WTC11 (cell line): Measurements from ENCODE around the gene KLHL29. TPM values are rescaled to one million over a fixed set of nuclear protein-coding genes. Genes with fewer than 3 reads are reported as not detected.

Source experiments
- ATAC-seq: fragments of 200-7000 bp; cut with Tn5 transposase; 2 replicates; pipeline ENCODE4 v1.10.0; 2021; ENCODE audit warnings: mild to moderate bottlenecking, moderate library complexity
- CTCF ChIA-PET: fragments of 300-600 bp; sonication (Branson Sonifier 250); formaldehyde crosslinking; loops from one replicate; lab custom pipeline; 2021; ENCODE audit warnings: antibody characterized with exemption; lab: Charles Lee
- POLR2A ChIA-PET: fragments of 350-600 bp; sonication (Branson Sonifier 250); formaldehyde crosslinking; loops from one replicate; lab custom pipeline; 2021; ENCODE audit warnings: antibody characterized with exemption; lab: Charles Lee
- DNase-seq: peaks from one replicate; pipeline ENCODE4 v3.0.0; 2021; ENCODE audit warnings: low spot score
- H3K27ac Mint-ChIP-seq: 2 replicates; pipeline ENCODE4 v1.8.0; 2021; ENCODE audit warnings: mixed read lengths
- H3K27me3 Mint-ChIP-seq: 2 replicates; pipeline ENCODE4 v1.8.0; 2021; ENCODE audit warnings: low read depth, mild to moderate bottlenecking, moderate library complexity, mixed read lengths
- H3K36me3 Mint-ChIP-seq: 2 replicates; pipeline ENCODE4 v1.8.0; 2021; ENCODE audit warnings: mixed read lengths
- H3K4me1 Mint-ChIP-seq: 2 replicates; pipeline ENCODE4 v1.8.0; 2022; ENCODE audit warnings: mixed read lengths
- H3K4me3 Mint-ChIP-seq: 2 replicates; pipeline ENCODE4 v1.8.0; 2021; ENCODE audit warnings: mild to moderate bottlenecking, moderate library complexity, mixed read lengths
- H3K9me3 Mint-ChIP-seq: 2 replicates; pipeline ENCODE4 v1.8.0; 2021; ENCODE audit warnings: mixed read lengths
- CREM ChIP-seq: sonication (generic); formaldehyde crosslinking; IDR thresholded peaks from 2 replicates; pipeline ENCODE4 v1.8.1; 2022; ENCODE audit warnings: mild to moderate bottlenecking, missing genetic modification reagents, moderate library complexity
- E2F1 ChIP-seq: sonication (generic); formaldehyde crosslinking; IDR thresholded peaks from 2 replicates; pipeline ENCODE4 v1.8.0; 2022; ENCODE audit warnings: mild to moderate bottlenecking, missing genetic modification reagents
- EMX1 ChIP-seq: fragments of 250-450 bp; sonication (Bioruptor Pico); IDR thresholded peaks from 2 replicates; pipeline ENCODE4 v1.8.0; 2021; ENCODE audit warnings: mild to moderate bottlenecking
- ERG ChIP-seq: fragments of 250-450 bp; sonication (Bioruptor Pico); IDR thresholded peaks from 2 replicates; pipeline ENCODE4 v1.8.0; 2021; ENCODE audit warnings: mild to moderate bottlenecking
- GRHL2 ChIP-seq: fragments of 250-450 bp; sonication (Bioruptor Pico); IDR thresholded peaks from 2 replicates; pipeline ENCODE4 v1.8.0; 2022; ENCODE audit warnings: mild to moderate bottlenecking, moderate library complexity; ENCODE audit not compliant: insufficient replicate concordance, severe bottlenecking
- HMGXB4 ChIP-seq: sonication (generic); formaldehyde crosslinking; IDR thresholded peaks from 2 replicates; pipeline ENCODE4 v1.8.1; 2023; ENCODE audit warnings: mild to moderate bottlenecking, moderate library complexity, missing genetic modification reagents
- MXD4 ChIP-seq: fragments of 250-450 bp; sonication (Bioruptor Pico); IDR thresholded peaks from 2 replicates; pipeline ENCODE4 v1.8.0; 2021; ENCODE audit warnings: mild to moderate bottlenecking, moderate library complexity, borderline replicate concordance
- NFATC4 ChIP-seq: fragments of 250-450 bp; sonication (Bioruptor Pico); IDR thresholded peaks from 2 replicates; pipeline ENCODE4 v1.9.0; 2021; ENCODE audit warnings: mild to moderate bottlenecking
- NFE2L1 ChIP-seq: sonication (generic); formaldehyde crosslinking; IDR thresholded peaks from 2 replicates; pipeline ENCODE4 v1.8.1; 2023; ENCODE audit warnings: missing genetic modification reagents
- NR3C1 ChIP-seq: sonication (generic); formaldehyde crosslinking; conservative IDR thresholded peaks from 2 replicates; pipeline ENCODE4 v1.8.1; 2023; ENCODE audit warnings: low read depth, mild to moderate bottlenecking, missing genetic modification reagents
- PREB ChIP-seq: sonication (generic); formaldehyde crosslinking; IDR thresholded peaks from 2 replicates; pipeline ENCODE4 v1.8.1; 2022; ENCODE audit warnings: mild to moderate bottlenecking, missing genetic modification reagents, moderate library complexity, borderline replicate concordance
- TEAD4 ChIP-seq: sonication (generic); formaldehyde crosslinking; IDR thresholded peaks from 2 replicates; pipeline ENCODE4 v1.8.0; 2022; ENCODE audit warnings: mild to moderate bottlenecking, missing genetic modification reagents
- TP53 ChIP-seq: sonication (generic); formaldehyde crosslinking; IDR thresholded peaks from 2 replicates; pipeline ENCODE4 v1.8.1; 2023; ENCODE audit warnings: mild to moderate bottlenecking, missing genetic modification reagents
- ZMAT4 ChIP-seq: fragments of 250-450 bp; sonication (Bioruptor Pico); IDR thresholded peaks from 2 replicates; pipeline ENCODE4 v1.9.0; 2021; ENCODE audit warnings: mild to moderate bottlenecking
- ZNF121 ChIP-seq: sonication (generic); formaldehyde crosslinking; IDR thresholded peaks from 2 replicates; pipeline ENCODE4 v1.8.0; 2023; ENCODE audit warnings: missing genetic modification reagents
- ZNF396 ChIP-seq: fragments of 250-450 bp; sonication (Bioruptor Pico); IDR thresholded peaks from 2 replicates; pipeline ENCODE4 v1.8.0; 2021; ENCODE audit warnings: mild to moderate bottlenecking, moderate library complexity, borderline replicate concordance
- ZNF416 ChIP-seq: fragments of 250-450 bp; sonication (Bioruptor Pico); IDR thresholded peaks from 2 replicates; pipeline ENCODE4 v1.9.0; 2021; ENCODE audit warnings: mild to moderate bottlenecking, inconsistent platforms
- ZNF423 ChIP-seq: fragments of 250-450 bp; sonication (Bioruptor Pico); IDR thresholded peaks from 2 replicates; pipeline ENCODE4 v2.1.2; 2022; ENCODE audit warnings: mild to moderate bottlenecking, moderate library complexity
- ZNF425 ChIP-seq: fragments of 250-450 bp; sonication (Bioruptor Pico); conservative IDR thresholded peaks from 2 replicates; pipeline ENCODE4 v1.9.0; 2021; ENCODE audit warnings: mild to moderate bottlenecking
- total RNA-seq: library from RNA; stranded (reverse); gene quantifications from 3 replicates; pipeline ENCODE4 v1.2.3, GENCODE V29; 2021
- TF ChIP-seq, protein P1 (sequence below): sonication (generic); formaldehyde crosslinking; IDR thresholded peaks from 2 replicates; pipeline ENCODE4 v1.8.0; 2023; ENCODE audit warnings: mild to moderate bottlenecking, missing genetic modification reagents
- TF ChIP-seq, protein P2 (sequence below): sonication (generic); formaldehyde crosslinking; IDR thresholded peaks from 2 replicates; pipeline ENCODE4 v1.8.1; 2022; ENCODE audit warnings: missing genetic modification reagents, borderline replicate concordance

The KLHL29 gene
- total RNA-seq, 1 experiment from 2014 or later, result 7.1 TPM

- Mint-ChIP-seq H3K4me1 (peaks cover 45% of the 10 kb centered on the region), H3K4me3 (no peak overlapping the region), H3K27me3 (no peaks in the 10 kb centered on the region), H3K27ac (no peak overlapping the region), H3K9me3 (0 out of 2 replicates have a peak, but pooled peaks cover 3% of the 10 kb centered on the region), H3K36me3 (no peaks in the 10 kb centered on the region)
- ChIA-PET CTCF (no interaction called here), POLR2A (no interaction called here)
- ATAC-seq (no peak), DNase-seq (no peak)
- TF ChIP-seq PREB (CRISPR knock-in tag), result no peak
- TF ChIP-seq, protein P1, sequence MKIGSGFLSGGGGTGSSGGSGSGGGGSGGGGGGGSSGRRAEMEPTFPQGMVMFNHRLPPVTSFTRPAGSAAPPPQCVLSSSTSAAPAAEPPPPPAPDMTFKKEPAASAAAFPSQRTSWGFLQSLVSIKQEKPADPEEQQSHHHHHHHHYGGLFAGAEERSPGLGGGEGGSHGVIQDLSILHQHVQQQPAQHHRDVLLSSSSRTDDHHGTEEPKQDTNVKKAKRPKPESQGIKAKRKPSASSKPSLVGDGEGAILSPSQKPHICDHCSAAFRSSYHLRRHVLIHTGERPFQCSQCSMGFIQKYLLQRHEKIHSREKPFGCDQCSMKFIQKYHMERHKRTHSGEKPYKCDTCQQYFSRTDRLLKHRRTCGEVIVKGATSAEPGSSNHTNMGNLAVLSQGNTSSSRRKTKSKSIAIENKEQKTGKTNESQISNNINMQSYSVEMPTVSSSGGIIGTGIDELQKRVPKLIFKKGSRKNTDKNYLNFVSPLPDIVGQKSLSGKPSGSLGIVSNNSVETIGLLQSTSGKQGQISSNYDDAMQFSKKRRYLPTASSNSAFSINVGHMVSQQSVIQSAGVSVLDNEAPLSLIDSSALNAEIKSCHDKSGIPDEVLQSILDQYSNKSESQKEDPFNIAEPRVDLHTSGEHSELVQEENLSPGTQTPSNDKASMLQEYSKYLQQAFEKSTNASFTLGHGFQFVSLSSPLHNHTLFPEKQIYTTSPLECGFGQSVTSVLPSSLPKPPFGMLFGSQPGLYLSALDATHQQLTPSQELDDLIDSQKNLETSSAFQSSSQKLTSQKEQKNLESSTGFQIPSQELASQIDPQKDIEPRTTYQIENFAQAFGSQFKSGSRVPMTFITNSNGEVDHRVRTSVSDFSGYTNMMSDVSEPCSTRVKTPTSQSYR (CRISPR knock-in tag), result no peak
Observed at GRCh38 chr2:23400703-23401102, 15.7 kb downstream of the KLHL29 start.

DNA sequence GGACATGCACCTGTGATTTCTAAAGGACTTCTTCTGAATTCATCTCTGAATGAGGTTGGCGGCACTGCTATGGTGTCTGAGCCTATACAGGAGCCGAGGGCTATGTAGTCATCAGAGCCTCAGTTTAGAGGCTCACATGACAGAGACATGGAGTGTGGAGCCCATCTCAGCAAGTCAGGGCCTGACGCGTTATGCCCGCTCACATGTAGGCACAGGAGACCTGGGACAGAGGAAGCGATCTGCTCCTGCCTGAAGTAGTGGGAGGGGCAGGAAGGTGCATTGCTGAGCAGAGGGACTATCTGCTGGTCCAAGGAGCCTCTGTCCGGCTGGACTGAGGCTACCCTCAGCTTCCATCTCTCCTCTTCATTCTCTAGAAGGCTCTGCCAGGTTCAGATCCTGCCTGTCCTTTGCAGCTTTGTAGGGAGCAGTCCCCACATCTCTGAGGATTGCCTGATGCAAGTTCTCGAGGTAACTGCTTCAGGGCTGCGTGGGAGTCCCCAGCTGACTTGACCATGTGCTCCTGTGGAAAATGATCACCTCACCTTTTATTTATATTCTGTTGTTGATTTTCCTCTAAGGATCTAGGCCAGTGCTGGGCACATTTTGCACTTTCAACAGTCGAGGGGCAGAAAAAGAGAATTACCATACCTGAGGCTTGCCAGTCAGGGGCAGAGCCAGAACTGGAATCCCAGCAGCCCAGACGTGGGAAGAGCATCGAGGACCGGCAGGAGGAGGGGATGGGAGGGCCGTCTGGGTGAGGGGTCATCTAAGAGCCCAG is 16.6 kb downstream of the KLHL29 start:
- ChIA-PET POLR2A (no interaction called here), CTCF (no interaction called here)
- DNase-seq, result no peak
- no peak for ATAC-seq
- peaks cover 41% of the 10 kb centered on the region for H3K4me1 Mint-ChIP-seq
- TF ChIP-seq CREM (CRISPR knock-in tag) (no peak), TP53 (CRISPR knock-in tag) (no peak), NR3C1 (no peak), ZNF396 (CRISPR knock-in tag) (no peak), ZNF416 (CRISPR knock-in tag) (no peak), ZMAT4 (no peak), NFATC4 (CRISPR knock-in tag) (no peak), ZNF423 (CRISPR knock-in tag) (no peak), ZNF425 (no peak), GRHL2 (no peak), E2F1 (CRISPR knock-in tag) (no peak), ZNF121 (CRISPR knock-in tag) (no peak), HMGXB4 (CRISPR knock-in tag) (no peak), ERG (CRISPR knock-in tag) (no peak), EMX1 (CRISPR knock-in tag) (no peak), TEAD4 (CRISPR knock-in tag) (no peak), NFE2L1 (CRISPR knock-in tag) (no peak), MXD4 (no peak)
- TF ChIP-seq, protein P2, sequence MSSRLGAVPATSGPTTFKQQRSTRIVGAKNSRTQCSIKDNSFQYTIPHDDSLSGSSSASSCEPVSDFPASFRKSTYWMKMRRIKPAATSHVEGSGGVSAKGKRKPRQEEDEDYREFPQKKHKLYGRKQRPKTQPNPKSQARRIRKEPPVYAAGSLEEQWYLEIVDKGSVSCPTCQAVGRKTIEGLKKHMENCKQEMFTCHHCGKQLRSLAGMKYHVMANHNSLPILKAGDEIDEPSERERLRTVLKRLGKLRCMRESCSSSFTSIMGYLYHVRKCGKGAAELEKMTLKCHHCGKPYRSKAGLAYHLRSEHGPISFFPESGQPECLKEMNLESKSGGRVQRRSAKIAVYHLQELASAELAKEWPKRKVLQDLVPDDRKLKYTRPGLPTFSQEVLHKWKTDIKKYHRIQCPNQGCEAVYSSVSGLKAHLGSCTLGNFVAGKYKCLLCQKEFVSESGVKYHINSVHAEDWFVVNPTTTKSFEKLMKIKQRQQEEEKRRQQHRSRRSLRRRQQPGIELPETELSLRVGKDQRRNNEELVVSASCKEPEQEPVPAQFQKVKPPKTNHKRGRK, result no peak
- TF ChIP-seq, all 79 proteins: peak for 0
- no peak overlapping the region for H3K4me3 Mint-ChIP-seq
- 0 out of 2 replicates have a peak, but pooled peaks cover 3% of the 10 kb centered on the region for H3K9me3 Mint-ChIP-seq
- no peaks in the 10 kb centered on the region for H3K36me3 Mint-ChIP-seq
- H3K27me3 Mint-ChIP-seq, result no peaks in the 10 kb centered on the region
- H3K27ac Mint-ChIP-seq, result no peak overlapping the region
